Stimulated activated CD4-positive, alpha-beta T cell treated with anti-CD3 and anti-CD28 coated beads, Interleukin-12 subunit alpha, Interleukin-12 subunit beta, amount 100 ng/mL, for 24 hours (primary cell): ENCODE results near the gene CAMKV.
"Not testable (repeated sequence)": the region's sequence is repeated elsewhere in the genome, so short reads cannot be mapped to it uniquely, and the experiment has no call there.

Experiments
- DNase-seq, 2 experiments: peaks; one replicate each; pipeline ENCODE4 v3.0.0-alpha.2; 2020; ENCODE audit warnings: low read depth in 2 of 2

CAMKV gene

GRCh38 chr3:49869525-49870126, at the start of gene CAMKV:
Gene CAMKV (minus strand): TSS chr3:49869906. CDS start chr3:49862388, 7,518 bp downstream.
- peak in 1 of 2 experiments; percentile 20 for DNase-seq

- not testable (repeated sequence) for DNase-seq
These were observed 48.3 kb upstream of the CAMKV start for GRCh38 chr3:49917806-49918590.

GRCh38 chr3:49916686-49917085, 47.0 kb upstream of the CAMKV start:
- no peak for DNase-seq

- DNase-seq, result no peak
These were observed 45.2 kb upstream of the CAMKV start for GRCh38 chr3:49914906-49915305.

GRCh38 chr3:49912881-49913281, 43.2 kb upstream of the CAMKV start:
- no peak for DNase-seq

- DNase-seq, result no peak
These were observed 41.9 kb upstream of the CAMKV start for GRCh38 chr3:49911611-49912010.

- no peak for DNase-seq
These were observed 41.4 kb upstream of the CAMKV start for GRCh38 chr3:49911124-49911420.

- DNase-seq, result no peak
These were observed 40.9 kb upstream of the CAMKV start for GRCh38 chr3:49910409-49911123.

- no peak for DNase-seq
These were observed 38.9 kb upstream of the CAMKV start for GRCh38 chr3:49908373-49909199.

- DNase-seq, result peak in 1 of 2 experiments; percentile 35
These were observed 36.5 kb upstream of the CAMKV start for GRCh38 chr3:49906073-49906743.

- DNase-seq, result not testable (repeated sequence)
These were observed 34.7 kb upstream of the CAMKV start for GRCh38 chr3:49904448-49904847.

GRCh38 chr3:49903451-49904424, 34.0 kb upstream of the CAMKV start, which contains the start of gene MST1R:
Gene MST1R (minus strand): TSS chr3:49903873. CDS start chr3:49903609, 264 bp downstream.
- DNase-seq, result peak; percentile 52 to 84

- no peak for DNase-seq
These were observed 33.0 kb upstream of the CAMKV start for GRCh38 chr3:49902511-49903345.

- DNase-seq, result no peak
These were observed 31.9 kb upstream of the CAMKV start for GRCh38 chr3:49901366-49902339.

- no peak for DNase-seq
These were observed 30.9 kb upstream of the CAMKV start for GRCh38 chr3:49900491-49901153.

GRCh38 chr3:49899815-49900214, 30.1 kb upstream of the CAMKV start:
- no peak for DNase-seq

GRCh38 chr3:49898991-49899390, 29.3 kb upstream of the CAMKV start:
- no peak for DNase-seq
